GM18909 (cell line): ENCODE data around the gene ANKH.

Experiments used
- ATAC-seq: cut with Tn5 transposase; IDR thresholded peaks from one replicate; pipeline ENCODE4 v1.9.1; 2021; ENCODE audit warnings: mild to moderate bottlenecking; ENCODE audit not compliant: unreplicated experiment, poor library complexity

The ANKH gene

GRCh38 chr5:14672484-14673394 lies 198.8 kb downstream of the ANKH start:
- no peak for ATAC-seq

- ATAC-seq = no peak
These were observed 199.5 kb downstream of the ANKH start for GRCh38 chr5:14672082-14672481.

- ATAC-seq = no peak
These were observed 200.2 kb downstream of the ANKH start for GRCh38 chr5:14671414-14671813.

- no peak for ATAC-seq
These were observed 201.6 kb downstream of the ANKH start for GRCh38 chr5:14669975-14670374.

GRCh38 chr5:14669415-14669814 lies 202.2 kb downstream of the ANKH start:
- ATAC-seq = no peak

- no peak for ATAC-seq
These were observed 203.4 kb downstream of the ANKH start for GRCh38 chr5:14668181-14668591.

- ATAC-seq = no peak
These were observed 203.8 kb downstream of the ANKH start for GRCh38 chr5:14667770-14668169.

- no peak for ATAC-seq
These were observed 204.3 kb downstream of the ANKH start for GRCh38 chr5:14667290-14667689.

- ATAC-seq = no peak
These were observed 205.2 kb downstream of the ANKH start for GRCh38 chr5:14666357-14666756.

GRCh38 chr5:14665949-14666348 lies 205.6 kb downstream of the ANKH start:
- ATAC-seq = peak; percentile 44

GRCh38 chr5:14665101-14665822 lies 206.3 kb downstream of the ANKH start:
- ATAC-seq = no peak

GRCh38 chr5:14664270-14665100 lies 207.1 kb downstream of the ANKH start, which contains the start of gene OTULIN:
Gene OTULIN, plus strand, starts transcription at chr5:14664718. Its CDS starts 108 bp downstream, at chr5:14664826.
- peak; percentile 71 for ATAC-seq

GRCh38 chr5:14663734-14664269 lies 207.8 kb downstream of the ANKH start:
- peak; percentile 26 for ATAC-seq

GRCh38 chr5:14662721-14663260 lies 208.8 kb downstream of the ANKH start:
- no peak for ATAC-seq

GRCh38 chr5:14660833-14661232 lies 210.7 kb downstream of the ANKH start:
- ATAC-seq = no peak

GRCh38 chr5:14659821-14660607 lies 211.6 kb downstream of the ANKH start:
- no peak for ATAC-seq

- no peak for ATAC-seq
These were observed 214.7 kb downstream of the ANKH start for GRCh38 chr5:14656898-14657297.

- ATAC-seq = no peak
These were observed 216.3 kb downstream of the ANKH start for GRCh38 chr5:14655146-14655741.
